Measurements from ENCODE around the gene SLC19A1. TPM values are rescaled to one million over a fixed set of nuclear protein-coding genes. Genes with fewer than 3 reads are reported as not detected.

Gene SLC19A1
- polyA plus RNA-seq, 3 donors: 25.0 to 53.0 (median 39.9) TPM

GRCh38 chr21:45466330-45467220 is 75.7 kb downstream of the SLC19A1 start:
- peaks cover 0 to 3% of the 10 kb centered on the region in 2 donors for H3K9me3 ChIP-seq (replicated peaks in 1 of 2; ENCODE audit: control insufficient read depth in 1 of 2, insufficient read depth in 1 of 2, low read length in 2 of 2)
- no peaks in the 10 kb centered on the region for H4K20me1 ChIP-seq (ENCODE audit: insufficient read depth, low read length)
- H3K9me3 Mint-ChIP-seq: peaks cover 0 to 17% (median 7%) of the 10 kb centered on the region in 7 donors
- no peaks in the 10 kb centered on the region for H3K79me2 ChIP-seq (ENCODE audit: insufficient read depth, low read length)
- no peak overlapping the region for H3K4me3 Mint-ChIP-seq
- H3K27ac ChIP-seq (ENCODE audit: low read depth in 1 of 2, low read length in 2 of 2): no peak overlapping the region
- no peaks in the 10 kb centered on the region for H3K36me3 ChIP-seq (replicated peaks in 1 of 2; ENCODE audit: control insufficient read depth in 1 of 2, insufficient read depth in 2 of 2, low read length in 2 of 2)
- H3K4me2 ChIP-seq (replicated peaks; ENCODE audit: extremely low read depth, low read length, poor library complexity, severe bottlenecking): no peak overlapping the region
- H3K36me3 Mint-ChIP-seq: no peaks in the 10 kb centered on the region
- H3K4me1 Mint-ChIP-seq: no peaks in the 10 kb centered on the region
- WGBS (ENCODE audit: insufficient coverage): 93% methylated on average over 25 of the region's 30 CpGs
- peaks cover 4 to 15% (median 14%) of the 10 kb centered on the region in 3 donors for H3K27me3 Mint-ChIP-seq (ENCODE audit: low read depth in 3 of 3)
- no peak for TF ChIP-seq CTCF (IDR thresholded peaks at IDR 0.05)
- no peak overlapping the region for H2AFZ ChIP-seq (ENCODE audit: insufficient read depth, low read depth, low read length, poor library complexity, severe bottlenecking)
- no peak overlapping the region for H3K27ac Mint-ChIP-seq
- intact Hi-C loops (cut with micrococcal nuclease): no loop called here
- no peaks in the 10 kb centered on the region for H3K27me3 ChIP-seq (ENCODE audit: control insufficient read depth in 2 of 2, insufficient read depth in 2 of 2, low read length in 2 of 2)
- no peaks in the 10 kb centered on the region for H3K4me1 ChIP-seq (ENCODE audit: control insufficient read depth in 1 of 2, insufficient read depth in 2 of 2, low read length in 2 of 2)
- H3K9ac ChIP-seq (ENCODE audit: insufficient read depth, low read length, poor library complexity, severe bottlenecking): no peak overlapping the region
- DNase-seq: no peak
- no peak overlapping the region for H3K4me3 ChIP-seq (replicated peaks in 1 of 3; ENCODE audit: low read depth in 2 of 3, low read length in 3 of 3)

GRCh38 chr21:45465611-45466329 is 76.5 kb downstream of the SLC19A1 start:
- Mint-ChIP-seq H3K27me3 (ENCODE audit: low read depth in 3 of 3) (peaks cover 4 to 17% (median 16%) of the 10 kb centered on the region in 3 donors), H3K4me3 (no peak overlapping the region), H3K9me3 (peaks cover 0 to 18% (median 8%) of the 10 kb centered on the region in 7 donors), H3K27ac (no peak overlapping the region), H3K36me3 (no peaks in the 10 kb centered on the region), H3K4me1 (no peaks in the 10 kb centered on the region)
- no peaks in the 10 kb centered on the region for H3K27me3 ChIP-seq (ENCODE audit: control insufficient read depth in 2 of 2, insufficient read depth in 2 of 2, low read length in 2 of 2)
- no peak overlapping the region for H3K4me3 ChIP-seq (replicated peaks in 1 of 3; ENCODE audit: low read depth in 2 of 3, low read length in 3 of 3)
- no peak overlapping the region for H3K9ac ChIP-seq (ENCODE audit: insufficient read depth, low read length, poor library complexity, severe bottlenecking)
- no peaks in the 10 kb centered on the region for H3K36me3 ChIP-seq (replicated peaks in 1 of 2; ENCODE audit: control insufficient read depth in 1 of 2, insufficient read depth in 2 of 2, low read length in 2 of 2)
- intact Hi-C loops (cut with micrococcal nuclease): no loop called here
- DNase-seq: no peak
- no peak overlapping the region for H2AFZ ChIP-seq (ENCODE audit: insufficient read depth, low read depth, low read length, poor library complexity, severe bottlenecking)
- no peaks in the 10 kb centered on the region for H4K20me1 ChIP-seq (ENCODE audit: insufficient read depth, low read length)
- H3K79me2 ChIP-seq (ENCODE audit: insufficient read depth, low read length): no peaks in the 10 kb centered on the region
- no peak overlapping the region for H3K4me2 ChIP-seq (replicated peaks; ENCODE audit: extremely low read depth, low read length, poor library complexity, severe bottlenecking)
- WGBS (ENCODE audit: insufficient coverage): 97% methylated on average over 21 of the region's 27 CpGs
- no peak for TF ChIP-seq CTCF (IDR thresholded peaks at IDR 0.05)
- H3K9me3 ChIP-seq (replicated peaks in 1 of 2; ENCODE audit: control insufficient read depth in 1 of 2, insufficient read depth in 1 of 2, low read length in 2 of 2): peaks cover 0 to 3% of the 10 kb centered on the region in 2 donors
- H3K4me1 ChIP-seq (ENCODE audit: control insufficient read depth in 1 of 2, insufficient read depth in 2 of 2, low read length in 2 of 2): no peaks in the 10 kb centered on the region
- H3K27ac ChIP-seq (ENCODE audit: low read depth in 1 of 2, low read length in 2 of 2): no peak overlapping the region
